ENCODE data around the gene PRDM13. TPM values are rescaled to one million over a fixed set of nuclear protein-coding genes. Genes with fewer than 3 reads are reported as not detected.

The PRDM13 gene
- total RNA-seq, 2 donors from 2014 or later = not detected

DNA sequence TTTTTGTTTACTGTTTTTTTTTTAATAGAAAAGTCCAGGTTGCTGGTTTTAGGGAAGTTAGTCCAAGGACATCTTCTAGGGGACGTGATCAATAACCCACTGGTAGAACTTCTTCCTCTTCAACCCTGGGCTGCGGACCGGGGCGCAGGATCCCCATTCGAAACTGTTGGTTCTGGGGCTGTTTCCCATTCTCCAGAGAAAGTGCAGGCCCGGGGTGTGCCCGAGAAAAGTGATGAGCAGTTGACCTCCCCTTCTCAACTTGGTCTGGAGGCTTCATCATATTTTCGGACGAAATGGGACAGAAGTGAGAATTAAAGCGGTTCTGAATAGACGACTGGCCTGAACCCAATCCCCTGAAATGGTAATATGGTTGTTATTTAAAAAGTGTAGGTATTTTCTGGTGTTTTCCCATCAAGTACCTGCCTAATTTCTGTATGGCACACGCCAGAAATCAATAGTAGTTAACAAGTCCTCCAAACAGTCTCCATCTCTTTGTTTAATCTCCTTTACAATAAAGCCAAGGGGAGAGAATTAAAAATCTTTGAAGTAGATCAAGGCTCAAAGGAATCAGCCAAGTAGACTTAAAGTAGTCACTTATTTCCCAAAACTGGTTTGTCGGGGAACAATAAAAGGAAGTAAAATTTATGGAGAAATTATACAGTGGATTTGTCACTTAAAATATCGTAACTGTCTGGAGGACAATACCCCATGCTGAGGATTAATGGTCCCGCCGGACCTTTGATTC, 550 bp upstream of the PRDM13 start:
- Histone ChIP-seq H3K4me3 (no peak overlapping the region), H3K27me3 (peaks cover 75 to 83% of the 10 kb centered on the region in 2 donors), H3K9me3 (no peaks in the 10 kb centered on the region), H3K27ac (no peak overlapping the region), H3K36me3 (no peaks in the 10 kb centered on the region), H3K4me1 (peaks cover 0 to 37% of the 10 kb centered on the region in 2 donors)
- DNase-seq (ENCODE audit: low spot score) = no peak
- TF ChIP-seq CTCF (IDR thresholded peaks at IDR 0.05) = no peak

- H3K27ac ChIP-seq = no peak overlapping the region
- no peak for DNase-seq (ENCODE audit: low spot score)
- no peak for TF ChIP-seq CTCF (IDR thresholded peaks at IDR 0.05)
- H3K36me3 ChIP-seq = no peaks in the 10 kb centered on the region
- peaks cover 0 to 37% of the 10 kb centered on the region in 2 donors for H3K4me1 ChIP-seq
- H3K27me3 ChIP-seq = peaks cover 70 to 85% of the 10 kb centered on the region in 2 donors
- no peak overlapping the region for H3K4me3 ChIP-seq
- H3K9me3 ChIP-seq = no peaks in the 10 kb centered on the region
These were observed 893 bp downstream of the PRDM13 start for GRCh38 chr6:99607416-99608036.

GRCh38 chr6:99608059-99608885, 1.6 kb downstream of the PRDM13 start:
- no peak for TF ChIP-seq CTCF (IDR thresholded peaks at IDR 0.05)
- no peaks in the 10 kb centered on the region for H3K36me3 ChIP-seq
- no peak overlapping the region for H3K27ac ChIP-seq
- DNase-seq (ENCODE audit: low spot score) = no peak
- peaks cover 71 to 85% of the 10 kb centered on the region in 2 donors for H3K27me3 ChIP-seq
- no peak overlapping the region for H3K4me3 ChIP-seq
- peaks cover 0 to 37% of the 10 kb centered on the region in 2 donors for H3K4me1 ChIP-seq
- H3K9me3 ChIP-seq = no peaks in the 10 kb centered on the region

DNA sequence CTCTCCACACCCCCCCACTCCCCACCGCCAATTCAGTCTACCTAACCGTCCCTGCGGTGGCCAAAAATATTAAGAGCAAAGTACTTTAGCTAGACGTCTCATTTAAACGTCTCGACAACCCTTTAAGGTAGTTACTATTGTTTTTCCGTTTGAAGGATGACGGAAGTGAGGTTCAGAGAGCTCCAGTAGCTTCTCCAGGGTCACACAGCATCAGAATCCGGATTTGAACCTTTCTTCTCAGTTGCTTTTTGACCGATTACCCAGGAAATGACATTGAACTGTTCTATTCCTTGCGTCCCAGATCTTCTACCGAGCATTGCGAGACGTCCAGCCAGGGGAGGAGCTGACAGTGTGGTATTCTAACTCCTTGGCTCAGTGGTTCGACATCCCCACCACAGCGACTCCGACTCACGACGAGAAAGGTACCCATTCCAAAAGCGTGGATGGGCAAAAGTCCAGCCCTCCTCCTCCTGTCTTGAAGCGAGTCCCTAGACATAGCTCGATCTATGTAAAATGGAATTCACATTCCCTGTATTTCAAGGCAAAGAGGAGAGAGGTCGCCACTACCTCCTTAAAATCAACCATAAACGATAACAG, 2.4 kb downstream of the PRDM13 start:
- Histone ChIP-seq H3K4me1 (peaks cover 0 to 37% of the 10 kb centered on the region in 2 donors), H3K36me3 (no peaks in the 10 kb centered on the region)

More for the DNA sequence above, 2.4 kb downstream of the PRDM13 start:
- Histone ChIP-seq H3K4me3 (no peak overlapping the region), H3K27ac (no peak overlapping the region), H3K27me3 (peaks cover 66 to 85% of the 10 kb centered on the region in 2 donors), H3K9me3 (no peaks in the 10 kb centered on the region)
- no peak for DNase-seq (ENCODE audit: low spot score)
- TF ChIP-seq CTCF (IDR thresholded peaks at IDR 0.05) = no peak
